ENCODE data around the gene GSTT2.
"Not testable (repeated sequence)": the region's sequence is repeated elsewhere in the genome, so short reads cannot be mapped to it uniquely, and the experiment has no call there.

Gene GSTT2

DNA sequence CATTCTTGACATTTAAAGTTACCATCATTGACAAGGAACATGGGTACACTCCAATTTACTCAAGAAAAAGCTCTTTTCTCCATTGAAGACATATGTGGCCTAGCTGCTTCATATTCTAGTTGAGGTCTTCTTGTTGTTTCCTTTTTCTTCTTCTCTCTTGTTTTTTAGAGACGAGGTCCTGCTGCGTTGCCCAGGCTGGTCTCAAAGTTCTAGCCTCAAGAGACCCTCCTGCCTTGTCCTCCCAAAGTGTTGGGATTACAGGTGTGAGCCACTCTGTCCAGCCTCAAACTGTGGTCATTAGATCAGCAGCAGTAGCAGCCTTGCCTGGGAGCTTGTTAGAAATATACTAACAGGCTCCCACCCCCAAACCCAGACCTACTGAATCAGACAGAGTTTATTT lies 13.1 kb downstream of the GSTT2 start:
- H3K9me3 ChIP-seq (ENCODE audit: control extremely low read depth in 1 of 5, control insufficient read depth in 4 of 5, insufficient read depth in 2 of 5, low read depth in 1 of 5, low read length in 4 of 5); POLR2A ChIA-PET; H3K27ac ChIP-seq (ENCODE audit: insufficient read depth in 1 of 2, low read depth in 1 of 2, low read length in 2 of 2, poor library complexity in 1 of 2, severe bottlenecking in 2 of 2); H3K4me3 ChIP-seq (ENCODE audit: control insufficient read depth in 1 of 7, extremely low read depth in 1 of 7, insufficient read depth in 4 of 7, low read depth in 2 of 7, low read length in 6 of 7); H3K27me3 ChIP-seq (replicated peaks in 2 of 5; ENCODE audit: control insufficient read depth in 4 of 5, insufficient read depth in 5 of 5, low read length in 4 of 5); DNase-seq; H3K36me3 ChIP-seq (ENCODE audit: control insufficient read depth in 4 of 4, insufficient read depth in 4 of 4, low read length in 3 of 4); H3K4me1 ChIP-seq (ENCODE audit: control extremely low read depth in 1 of 4, control insufficient read depth in 4 of 4, insufficient read depth in 4 of 4, low read length in 3 of 4): not testable (repeated sequence)
- CTCF ChIA-PET = interaction anchor here (1.1 kb wide), 1 partner anchor 180 kb away, joined by 3 read pairs; no protein-coding TSS in a partner anchor
- no CpG with 5 or more reads among the region's 2 CpGs for WGBS (ENCODE audit: insufficient coverage)

DNA sequence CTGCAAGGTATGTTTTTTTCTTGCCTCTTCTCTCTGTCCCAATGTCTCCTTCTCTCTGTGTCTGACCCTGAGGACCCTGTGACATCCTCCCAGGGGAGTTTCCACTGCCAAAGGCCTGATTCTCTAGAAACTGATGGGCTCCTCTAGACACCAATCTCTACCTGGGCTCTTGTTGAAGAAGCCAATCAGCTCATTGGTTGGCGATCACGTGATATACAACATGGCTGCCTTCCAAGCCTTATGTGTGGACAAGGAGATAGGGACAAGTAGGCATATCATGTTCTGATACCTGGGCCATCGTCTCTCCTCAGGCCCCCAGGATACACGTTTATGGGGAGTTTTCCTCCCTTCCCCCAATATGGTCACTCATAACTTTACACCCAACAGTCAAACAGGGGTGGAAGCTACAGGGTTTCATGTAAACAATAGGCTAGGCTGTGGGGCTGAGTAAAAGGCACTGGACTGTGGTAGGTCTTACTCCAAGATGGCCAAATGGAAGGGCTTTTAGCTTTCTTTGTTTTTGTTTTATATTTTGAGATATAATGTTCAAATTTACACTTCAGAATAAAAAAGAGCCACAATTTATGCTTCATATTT lies 13.7 kb downstream of the GSTT2 start:
- WGBS (ENCODE audit: insufficient coverage) = no CpG with 5 or more reads among the region's 4 CpGs

DNA sequence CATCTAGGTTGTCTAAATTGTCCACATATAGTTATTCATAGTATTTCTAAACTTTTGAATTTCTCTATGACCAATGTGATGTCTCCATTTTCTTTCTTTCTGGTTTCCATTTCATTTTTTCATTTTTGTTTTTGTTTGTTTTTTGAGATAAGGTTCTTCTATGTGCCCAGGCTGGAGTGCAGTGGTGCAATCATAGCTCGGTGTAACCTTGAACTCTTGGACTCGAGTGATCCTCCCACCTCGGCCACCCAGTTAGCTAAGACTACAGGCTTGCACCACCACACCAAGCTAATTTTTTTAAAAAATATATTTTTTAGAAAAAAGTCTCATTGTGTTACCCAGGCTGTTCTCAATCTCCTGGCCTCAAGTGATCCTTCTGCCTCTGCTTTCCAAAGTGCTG lies 17.2 kb downstream of the GSTT2 start:
- Histone ChIP-seq H3K4me1 (ENCODE audit: control extremely low read depth in 1 of 4, control insufficient read depth in 4 of 4, insufficient read depth in 4 of 4, low read length in 3 of 4) (no peaks in the 10 kb centered on the region), H3K9me3 (ENCODE audit: control extremely low read depth in 1 of 5, control insufficient read depth in 4 of 5, insufficient read depth in 2 of 5, low read depth in 1 of 5, low read length in 4 of 5) (no peaks in the 10 kb centered on the region), H3K27me3 (replicated peaks in 2 of 5; ENCODE audit: control insufficient read depth in 4 of 5, insufficient read depth in 5 of 5, low read length in 4 of 5) (no peaks in the 10 kb centered on the region), H3K36me3 (ENCODE audit: control insufficient read depth in 4 of 4, insufficient read depth in 4 of 4, low read length in 3 of 4) (no peaks in the 10 kb centered on the region), H3K27ac (ENCODE audit: insufficient read depth in 1 of 2, low read depth in 1 of 2, low read length in 2 of 2, poor library complexity in 1 of 2, severe bottlenecking in 2 of 2) (no peak overlapping the region), H3K4me3 (ENCODE audit: control insufficient read depth in 1 of 7, extremely low read depth in 1 of 7, insufficient read depth in 4 of 7, low read depth in 2 of 7, low read length in 6 of 7) (no peak overlapping the region)
- CTCF ChIA-PET = interaction anchor here (1.3 kb wide), 1 partner anchor 136 kb away, joined by 3 read pairs; no protein-coding TSS in a partner anchor
- POLR2A ChIA-PET = no interaction called here
- WGBS (ENCODE audit: insufficient coverage) = no CpG with 5 or more reads among the region's 3 CpGs
- DNase-seq = no peak

More for the DNA sequence above, 13.7 kb downstream of the GSTT2 start:
- H3K4me1 ChIP-seq (ENCODE audit: control extremely low read depth in 1 of 4, control insufficient read depth in 4 of 4, insufficient read depth in 4 of 4, low read length in 3 of 4); DNase-seq; H3K4me3 ChIP-seq (ENCODE audit: control insufficient read depth in 1 of 7, extremely low read depth in 1 of 7, insufficient read depth in 4 of 7, low read depth in 2 of 7, low read length in 6 of 7); H3K27me3 ChIP-seq (replicated peaks in 2 of 5; ENCODE audit: control insufficient read depth in 4 of 5, insufficient read depth in 5 of 5, low read length in 4 of 5); H3K27ac ChIP-seq (ENCODE audit: insufficient read depth in 1 of 2, low read depth in 1 of 2, low read length in 2 of 2, poor library complexity in 1 of 2, severe bottlenecking in 2 of 2); H3K36me3 ChIP-seq (ENCODE audit: control insufficient read depth in 4 of 4, insufficient read depth in 4 of 4, low read length in 3 of 4); CTCF ChIA-PET; POLR2A ChIA-PET; H3K9me3 ChIP-seq (ENCODE audit: control extremely low read depth in 1 of 5, control insufficient read depth in 4 of 5, insufficient read depth in 2 of 5, low read depth in 1 of 5, low read length in 4 of 5): not testable (repeated sequence)

DNA sequence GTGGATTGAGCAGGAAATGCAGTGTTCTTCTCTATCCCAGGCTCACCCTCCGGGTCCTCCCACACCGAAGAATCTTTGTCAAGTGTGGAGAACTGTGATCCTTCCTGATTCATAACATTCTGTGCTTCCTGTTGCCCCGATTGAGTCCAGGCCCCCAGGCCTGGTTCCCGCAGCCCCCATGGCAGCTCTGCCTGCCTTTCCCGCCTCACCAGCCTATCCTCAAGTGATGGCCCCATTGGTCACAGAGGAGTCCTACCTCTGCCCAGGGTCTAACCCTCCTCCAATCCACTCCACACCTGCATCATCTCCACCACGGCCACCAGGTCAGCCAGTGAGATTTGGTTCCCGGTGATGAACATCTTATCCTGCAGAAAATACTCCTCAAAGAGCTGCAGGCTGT lies 19.8 kb downstream of the GSTT2 start:
- H3K4me1 ChIP-seq (ENCODE audit: control extremely low read depth in 1 of 4, control insufficient read depth in 4 of 4, insufficient read depth in 4 of 4, low read length in 3 of 4); H3K9me3 ChIP-seq (ENCODE audit: control extremely low read depth in 1 of 5, control insufficient read depth in 4 of 5, insufficient read depth in 2 of 5, low read depth in 1 of 5, low read length in 4 of 5); H3K27ac ChIP-seq (ENCODE audit: insufficient read depth in 1 of 2, low read depth in 1 of 2, low read length in 2 of 2, poor library complexity in 1 of 2, severe bottlenecking in 2 of 2); POLR2A ChIA-PET; DNase-seq; H3K36me3 ChIP-seq (ENCODE audit: control insufficient read depth in 4 of 4, insufficient read depth in 4 of 4, low read length in 3 of 4); H3K4me3 ChIP-seq (ENCODE audit: control insufficient read depth in 1 of 7, extremely low read depth in 1 of 7, insufficient read depth in 4 of 7, low read depth in 2 of 7, low read length in 6 of 7); CTCF ChIA-PET; H3K27me3 ChIP-seq (replicated peaks in 2 of 5; ENCODE audit: control insufficient read depth in 4 of 5, insufficient read depth in 5 of 5, low read length in 4 of 5): not testable (repeated sequence)
- 83% methylated on average over 7 of the region's 7 CpGs for WGBS (ENCODE audit: insufficient coverage)

DNA sequence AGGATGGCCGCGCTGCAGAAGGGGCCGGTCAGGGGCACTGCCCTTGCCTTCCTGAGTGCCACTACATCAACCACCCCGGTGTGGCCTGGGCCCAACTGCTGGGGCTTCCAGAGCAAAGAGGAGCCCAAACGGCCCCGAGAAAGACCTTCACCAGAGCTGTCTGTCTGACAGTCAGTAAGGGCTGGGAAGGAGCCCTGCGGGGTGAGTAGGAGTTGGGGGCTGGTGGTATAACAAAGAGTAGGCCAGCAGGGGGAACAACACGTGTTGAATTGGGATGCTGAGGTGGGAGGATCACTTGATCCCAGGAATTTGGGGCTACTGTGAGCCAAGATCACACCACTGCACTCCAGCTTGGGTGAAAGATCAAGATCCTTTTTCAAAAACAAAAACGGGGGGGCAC lies 21.4 kb downstream of the GSTT2 start:
- H3K36me3 ChIP-seq (ENCODE audit: control insufficient read depth in 4 of 4, insufficient read depth in 4 of 4, low read length in 3 of 4) = no peaks in the 10 kb centered on the region
- no peaks in the 10 kb centered on the region for H3K4me1 ChIP-seq (ENCODE audit: control extremely low read depth in 1 of 4, control insufficient read depth in 4 of 4, insufficient read depth in 4 of 4, low read length in 3 of 4)
- DNase-seq = no peak
- CTCF ChIA-PET = no interaction called here
- H3K4me3 ChIP-seq (ENCODE audit: control insufficient read depth in 1 of 7, extremely low read depth in 1 of 7, insufficient read depth in 4 of 7, low read depth in 2 of 7, low read length in 6 of 7) = no peak overlapping the region
- POLR2A ChIA-PET = no interaction called here
- WGBS (ENCODE audit: insufficient coverage) = 86% methylated on average over 6 of the region's 9 CpGs
- H3K9me3 ChIP-seq (ENCODE audit: control extremely low read depth in 1 of 5, control insufficient read depth in 4 of 5, insufficient read depth in 2 of 5, low read depth in 1 of 5, low read length in 4 of 5) = no peaks in the 10 kb centered on the region
- H3K27ac ChIP-seq (ENCODE audit: insufficient read depth in 1 of 2, low read depth in 1 of 2, low read length in 2 of 2, poor library complexity in 1 of 2, severe bottlenecking in 2 of 2) = no peak overlapping the region
- peaks cover 0 to 5% (median 0%) of the 10 kb centered on the region in 5 experiments for H3K27me3 ChIP-seq (replicated peaks in 2 of 5; ENCODE audit: control insufficient read depth in 4 of 5, insufficient read depth in 5 of 5, low read length in 4 of 5)

DNA sequence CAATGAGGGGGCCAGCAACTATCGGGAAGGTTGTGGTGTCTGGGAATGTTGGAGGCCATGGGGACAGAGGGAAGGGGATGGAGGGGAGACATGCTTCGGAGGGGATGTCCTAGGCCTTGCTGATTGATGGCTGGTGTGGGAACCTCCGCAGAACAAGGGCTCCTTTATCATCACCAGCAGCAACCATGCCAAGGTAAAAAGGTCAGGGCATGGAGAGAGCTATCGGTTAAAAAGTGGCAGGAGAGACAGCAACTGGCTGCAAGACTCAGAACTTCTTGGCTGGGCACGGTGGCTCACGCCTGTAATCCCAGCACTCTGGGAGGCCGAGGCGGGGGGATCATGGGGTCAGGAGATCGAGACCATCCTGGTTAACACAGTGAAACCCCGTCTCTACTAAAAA lies 22.3 kb downstream of the GSTT2 start:
- Histone ChIP-seq H3K4me3 (ENCODE audit: control insufficient read depth in 1 of 7, extremely low read depth in 1 of 7, insufficient read depth in 4 of 7, low read depth in 2 of 7, low read length in 6 of 7) (no peak overlapping the region), H3K27me3 (replicated peaks in 2 of 5; ENCODE audit: control insufficient read depth in 4 of 5, insufficient read depth in 5 of 5, low read length in 4 of 5) (peaks cover 0 to 5% (median 0%) of the 10 kb centered on the region in 5 experiments), H3K27ac (ENCODE audit: insufficient read depth in 1 of 2, low read depth in 1 of 2, low read length in 2 of 2, poor library complexity in 1 of 2, severe bottlenecking in 2 of 2) (no peak overlapping the region), H3K4me1 (ENCODE audit: control extremely low read depth in 1 of 4, control insufficient read depth in 4 of 4, insufficient read depth in 4 of 4, low read length in 3 of 4) (no peaks in the 10 kb centered on the region), H3K9me3 (ENCODE audit: control extremely low read depth in 1 of 5, control insufficient read depth in 4 of 5, insufficient read depth in 2 of 5, low read depth in 1 of 5, low read length in 4 of 5) (no peaks in the 10 kb centered on the region), H3K36me3 (ENCODE audit: control insufficient read depth in 4 of 4, insufficient read depth in 4 of 4, low read length in 3 of 4) (no peaks in the 10 kb centered on the region)
- ChIA-PET POLR2A (no interaction called here), CTCF (interaction anchor here (0.7 kb wide), 1 partner anchor 10 kb away, joined by 3 read pairs; no protein-coding TSS in a partner anchor)
- DNase-seq = no peak
- WGBS (ENCODE audit: insufficient coverage) = 93% methylated on average over 6 of the region's 10 CpGs

GRCh38 chr22:24002851-24003250 lies 22.9 kb downstream of the GSTT2 start:
- ChIA-PET CTCF (interaction anchor here (0.7 kb wide), 1 partner anchor 10 kb away, joined by 3 read pairs; no protein-coding TSS in a partner anchor), POLR2A (no interaction called here)
- H3K9me3 ChIP-seq (ENCODE audit: control extremely low read depth in 1 of 5, control insufficient read depth in 4 of 5, insufficient read depth in 2 of 5, low read depth in 1 of 5, low read length in 4 of 5) = no peaks in the 10 kb centered on the region
- 92% methylated on average over 4 of the region's 5 CpGs for WGBS (ENCODE audit: insufficient coverage)
- no peaks in the 10 kb centered on the region for H3K36me3 ChIP-seq (ENCODE audit: control insufficient read depth in 4 of 4, insufficient read depth in 4 of 4, low read length in 3 of 4)
- H3K27ac ChIP-seq (ENCODE audit: insufficient read depth in 1 of 2, low read depth in 1 of 2, low read length in 2 of 2, poor library complexity in 1 of 2, severe bottlenecking in 2 of 2) = no peak overlapping the region
- H3K4me3 ChIP-seq (ENCODE audit: control insufficient read depth in 1 of 7, extremely low read depth in 1 of 7, insufficient read depth in 4 of 7, low read depth in 2 of 7, low read length in 6 of 7) = no peak overlapping the region
- H3K27me3 ChIP-seq (replicated peaks in 2 of 5; ENCODE audit: control insufficient read depth in 4 of 5, insufficient read depth in 5 of 5, low read length in 4 of 5) = peaks cover 0 to 5% (median 0%) of the 10 kb centered on the region in 5 experiments
- no peak for DNase-seq
- H3K4me1 ChIP-seq (ENCODE audit: control extremely low read depth in 1 of 4, control insufficient read depth in 4 of 4, insufficient read depth in 4 of 4, low read length in 3 of 4) = no peaks in the 10 kb centered on the region

All from common myeloid progenitor, CD34-positive (primary cell).